Left ventricle myocardium inferior (tissue), 1 donor: Measurements from ENCODE around the gene EXO1. TPM values are rescaled to one million over a fixed set of nuclear protein-coding genes. Genes with fewer than 3 reads are reported as not detected.

Experiments
- DNase-seq: peaks from one replicate; pipeline ENCODE4 v3.0.0-alpha.2; 2020
- H3K27ac ChIP-seq: fragments of 200-600 bp; replicated peaks from 2 replicates; pipeline ENCODE4 v1.8.0; 2021
- H3K27me3 ChIP-seq: fragments of 200-600 bp; 2 replicates; pipeline ENCODE4 v1.8.0; 2021; ENCODE audit warnings: low read depth
- H3K36me3 ChIP-seq: fragments of 200-600 bp; 2 replicates; pipeline ENCODE4 v1.8.0; 2021
- H3K4me1 ChIP-seq: fragments of 200-600 bp; 2 replicates; pipeline ENCODE4 v1.8.0; 2021
- H3K4me3 ChIP-seq: fragments of 200-600 bp; 2 replicates; pipeline ENCODE4 v1.8.0; 2021; ENCODE audit warnings: mild to moderate bottlenecking, moderate library complexity
- H3K9me3 ChIP-seq: fragments of 200-600 bp; replicated peaks from 2 replicates; pipeline ENCODE4 v1.8.0; 2021
- CTCF ChIP-seq: fragments of 200-600 bp; IDR thresholded peaks from 2 replicates; pipeline ENCODE4 v1.8.0; 2021; ENCODE audit warnings: antibody characterized with exemption, mild to moderate bottlenecking, borderline replicate concordance
- intact Hi-C: fragments of 100-400 bp; cut with micrococcal nuclease; formaldehyde crosslinking; loops from one replicate; pipeline ENCODE4 v1.11.0; 2022
- total RNA-seq: library from RNA; stranded (reverse); fragmentation: NEBNext Ultra II Directional; extraction: Animal tissue kit (Norgen Biotek cat#: 25700); gene quantifications from one replicate; pipeline ENCODE4 v1.2.1, GENCODE V29; 2021
- donor health status: DM: no; HTN: yes; CAD: no; lungs with severe emphysema.

The EXO1 gene
- total RNA-seq, 1 donor from 2014 or later = 0.44 TPM

GRCh38 chr1:241869022-241869421 lies 21.0 kb downstream of the EXO1 start:
- Histone ChIP-seq H3K4me3 (no peak overlapping the region), H3K4me1 (no peaks in the 10 kb centered on the region), H3K27me3 (no peaks in the 10 kb centered on the region), H3K27ac (no peak overlapping the region), H3K36me3 (no peaks in the 10 kb centered on the region), H3K9me3 (no peaks in the 10 kb centered on the region)
- DNase-seq = no peak
- TF ChIP-seq CTCF = no peak
- intact Hi-C loops = no loop called here

GRCh38 chr1:241870336-241870735 lies 22.3 kb downstream of the EXO1 start:
- TF ChIP-seq CTCF = no peak
- H3K36me3 ChIP-seq = no peaks in the 10 kb centered on the region
- H3K4me3 ChIP-seq = no peak overlapping the region
- H3K27ac ChIP-seq = no peak overlapping the region
- intact Hi-C loops = no loop called here
- H3K9me3 ChIP-seq = no peaks in the 10 kb centered on the region
- H3K27me3 ChIP-seq = no peaks in the 10 kb centered on the region
- no peak for DNase-seq
- no peaks in the 10 kb centered on the region for H3K4me1 ChIP-seq

GRCh38 chr1:241870746-241871430 lies 22.9 kb downstream of the EXO1 start:
- no peak overlapping the region for H3K4me3 ChIP-seq

GRCh38 chr1:241881440-241881839 lies 33.4 kb downstream of the EXO1 start:
- Histone ChIP-seq H3K4me1 (no peaks in the 10 kb centered on the region), H3K27me3 (no peaks in the 10 kb centered on the region), H3K36me3 (no peaks in the 10 kb centered on the region), H3K27ac (no peak overlapping the region), H3K9me3 (no peaks in the 10 kb centered on the region), H3K4me3 (no peak overlapping the region)
- intact Hi-C loops = no loop called here
- DNase-seq = no peak
- no peak for TF ChIP-seq CTCF

More at GRCh38 chr1:241870746-241871430, 22.9 kb downstream of the EXO1 start:
- H3K4me1 ChIP-seq = no peaks in the 10 kb centered on the region
- intact Hi-C loops = no loop called here
- H3K9me3 ChIP-seq = no peaks in the 10 kb centered on the region
- H3K27me3 ChIP-seq = no peaks in the 10 kb centered on the region
- no peak overlapping the region for H3K27ac ChIP-seq
- H3K36me3 ChIP-seq = no peaks in the 10 kb centered on the region
- TF ChIP-seq CTCF = no peak
- DNase-seq = no peak

GRCh38 chr1:241883159-241883558 lies 35.2 kb downstream of the EXO1 start:
- Histone ChIP-seq H3K4me1 (no peaks in the 10 kb centered on the region), H3K27me3 (no peaks in the 10 kb centered on the region), H3K27ac (no peak overlapping the region), H3K4me3 (no peak overlapping the region), H3K36me3 (no peaks in the 10 kb centered on the region), H3K9me3 (no peaks in the 10 kb centered on the region)
- DNase-seq = no peak
- TF ChIP-seq CTCF = no peak
- intact Hi-C loops = no loop called here
